ENCODE measurements around the gene RTN4IP1. TPM values are rescaled to one million over a fixed set of nuclear protein-coding genes. Genes with fewer than 3 reads are reported as not detected.

The RTN4IP1 gene
- total RNA-seq, 1 donor from 2014 or later = 17.0 TPM

DNA sequence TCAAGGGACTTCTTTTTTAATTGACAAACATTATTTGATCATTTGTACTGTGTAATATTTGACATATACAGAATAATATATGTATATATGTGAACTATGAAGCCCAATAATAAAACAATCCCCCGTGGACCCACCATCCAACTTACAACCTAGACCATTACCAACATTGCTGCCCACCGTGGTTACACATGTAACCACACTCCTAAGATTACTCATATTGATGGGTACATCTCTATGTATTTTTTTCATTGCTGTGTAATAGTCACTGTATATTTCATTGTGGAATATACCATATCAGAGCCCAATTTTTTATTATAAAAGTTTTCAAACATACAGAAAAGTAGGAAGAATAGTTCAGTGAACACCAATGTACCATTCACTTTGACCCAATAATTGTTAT is 94.3 kb downstream of the RTN4IP1 start:
- ATAC-seq = no peak
- intact Hi-C loops (cut with DNase I) = no loop called here
- DNase-seq (ENCODE audit: missing footprints) = no peak

- no peak for DNase-seq (ENCODE audit: missing footprints)
- no peak for ATAC-seq
- intact Hi-C loops (cut with DNase I) = no loop called here
Observed at GRCh38 chr6:106534564-106534982, 94.7 kb downstream of the RTN4IP1 start.

DNA sequence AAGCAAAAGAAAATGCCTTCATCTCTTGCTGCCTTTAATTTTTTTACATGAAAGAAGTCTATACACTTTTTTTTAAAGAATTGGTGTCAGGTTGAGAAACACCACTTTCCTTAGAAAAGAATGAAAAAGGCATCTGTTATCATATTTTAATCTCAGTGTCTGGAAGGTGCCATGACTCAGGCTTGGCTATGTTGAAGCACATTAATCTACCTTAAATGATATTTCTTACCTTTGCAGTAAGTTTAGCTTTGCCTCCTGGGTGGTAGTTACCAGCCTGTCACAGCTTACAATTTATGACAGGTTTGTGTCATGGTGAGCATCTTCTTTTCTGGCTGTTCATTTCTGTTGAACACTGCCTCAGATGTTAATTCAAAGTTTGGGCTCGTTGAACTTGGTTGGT is 95.3 kb downstream of the RTN4IP1 start:
- ATAC-seq (no peak), DNase-seq (ENCODE audit: missing footprints) (no peak)
- intact Hi-C loops (cut with DNase I) = no loop called here

GRCh38 chr6:106533054-106533453 is 96.2 kb downstream of the RTN4IP1 start:
- intact Hi-C loops (cut with DNase I) = no loop called here
- DNase-seq (ENCODE audit: missing footprints) (no peak), ATAC-seq (no peak)

DNA sequence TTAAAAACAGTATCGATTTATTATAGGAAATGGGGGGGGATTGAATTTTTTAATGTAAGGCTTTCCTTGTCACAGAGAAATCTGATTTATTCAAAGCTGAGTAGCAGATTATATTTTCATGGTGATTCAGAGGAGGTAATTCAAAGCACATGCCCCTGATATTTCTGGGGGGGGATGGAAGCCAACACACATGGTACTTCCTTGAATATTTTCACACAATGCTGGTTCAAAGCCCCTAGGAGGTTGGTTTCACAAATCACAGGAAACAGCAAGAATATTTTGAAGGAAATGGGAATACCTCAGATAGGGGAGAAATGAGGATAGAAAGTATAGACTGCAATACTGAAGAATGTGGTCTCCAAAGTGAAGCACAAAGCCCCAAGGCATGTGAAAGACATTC is 98.8 kb downstream of the RTN4IP1 start:
- ATAC-seq = no peak
- intact Hi-C loops (cut with DNase I) = no loop called here

GRCh38 chr6:106530026-106530425 is 99.3 kb downstream of the RTN4IP1 start:
- no peak for DNase-seq (ENCODE audit: missing footprints)
- no peak for ATAC-seq
- intact Hi-C loops (cut with DNase I) = no loop called here

More for the DNA sequence above, 98.8 kb downstream of the RTN4IP1 start:
- DNase-seq (ENCODE audit: missing footprints) = no peak

DNA sequence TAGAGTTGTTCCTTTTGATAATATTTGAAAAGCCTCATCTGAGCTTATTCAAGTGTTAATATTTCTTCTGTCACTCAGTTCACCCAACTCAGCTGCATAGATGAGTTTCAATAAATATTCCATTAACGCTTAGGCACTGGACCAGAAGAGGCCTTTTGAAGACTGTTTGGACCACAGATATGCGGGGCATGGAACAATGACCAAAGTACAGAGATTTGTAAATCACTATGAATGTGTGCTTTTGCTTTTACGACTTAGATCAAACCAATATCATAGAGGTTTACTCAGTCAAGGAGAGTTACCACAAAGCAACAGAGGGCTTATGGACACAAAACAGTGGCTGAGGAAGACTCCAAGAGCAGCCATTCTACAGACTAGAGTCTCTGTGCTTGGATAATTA is 99.9 kb downstream of the RTN4IP1 start:
- ATAC-seq (no peak), DNase-seq (ENCODE audit: missing footprints) (no peak)
- intact Hi-C loops (cut with DNase I) = no loop called here

- intact Hi-C loops (cut with DNase I) = no loop called here
- ATAC-seq (no peak), DNase-seq (ENCODE audit: missing footprints) (no peak)
Observed at GRCh38 chr6:106528521-106528920, 100.8 kb downstream of the RTN4IP1 start.

DNA sequence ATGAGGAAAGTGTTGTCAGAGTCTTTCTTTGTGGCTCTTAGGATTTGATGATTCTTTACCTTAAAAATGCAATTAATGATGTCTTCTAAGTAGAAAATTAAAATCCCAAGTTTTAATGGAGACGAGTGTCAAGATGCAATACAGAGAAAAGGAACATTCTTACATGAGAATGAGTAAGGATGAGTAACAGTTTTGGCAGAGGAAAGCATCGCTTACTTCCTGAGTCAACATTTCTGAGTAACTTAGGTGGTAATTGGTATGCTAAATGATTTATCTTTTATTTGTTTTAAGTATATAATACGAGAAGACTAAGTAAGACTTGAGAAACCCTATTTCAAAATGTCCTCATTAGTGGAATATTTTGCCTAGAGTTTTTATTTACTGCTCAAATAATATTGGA is 101.3 kb downstream of the RTN4IP1 start:
- no peak for ATAC-seq
- DNase-seq (ENCODE audit: missing footprints) = no peak
- intact Hi-C loops (cut with DNase I) = no loop called here

DNA sequence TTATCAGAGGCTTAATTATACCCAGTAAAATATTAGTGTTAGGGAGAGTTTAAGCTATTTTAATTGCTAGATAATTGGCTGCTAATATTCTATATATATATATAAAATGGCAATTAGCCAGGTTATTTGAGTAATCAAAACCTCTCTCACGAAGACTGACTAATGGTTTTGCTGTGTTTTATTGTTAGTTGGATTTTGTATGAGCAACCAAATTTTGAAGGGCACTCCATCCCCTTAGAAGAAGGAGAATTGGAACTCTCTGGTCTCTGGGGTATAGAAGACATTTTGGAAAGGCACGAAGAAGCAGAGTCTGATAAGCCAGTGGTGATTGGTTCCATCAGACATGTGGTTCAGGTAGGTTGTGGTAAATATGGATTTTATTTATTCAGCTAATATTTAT is 102.2 kb downstream of the RTN4IP1 start:
- ATAC-seq = no peak
- DNase-seq (ENCODE audit: missing footprints) = no peak
- intact Hi-C loops (cut with DNase I) = no loop called here

DNA sequence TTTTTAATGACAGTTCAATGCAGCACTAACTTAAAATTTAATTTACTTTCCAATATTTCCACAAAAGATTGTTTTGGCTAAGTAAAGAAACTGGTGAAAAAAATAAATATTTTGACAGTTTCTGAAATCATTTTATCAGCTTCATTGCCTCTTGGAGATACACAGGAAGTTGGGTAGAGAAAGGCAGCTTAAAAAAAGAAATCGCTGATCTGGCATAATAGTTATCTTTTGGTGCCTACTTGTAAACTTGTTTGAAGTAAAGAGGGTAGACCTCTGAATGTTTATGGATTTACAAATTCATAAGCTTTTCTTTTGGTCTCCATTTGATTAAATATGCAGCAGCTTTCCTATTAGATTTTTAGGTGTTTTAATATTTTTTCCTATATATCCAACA is 103.4 kb downstream of the RTN4IP1 start:
- no peak for ATAC-seq
- intact Hi-C loops (cut with DNase I) = no loop called here
- DNase-seq (ENCODE audit: missing footprints) = no peak

DNA sequence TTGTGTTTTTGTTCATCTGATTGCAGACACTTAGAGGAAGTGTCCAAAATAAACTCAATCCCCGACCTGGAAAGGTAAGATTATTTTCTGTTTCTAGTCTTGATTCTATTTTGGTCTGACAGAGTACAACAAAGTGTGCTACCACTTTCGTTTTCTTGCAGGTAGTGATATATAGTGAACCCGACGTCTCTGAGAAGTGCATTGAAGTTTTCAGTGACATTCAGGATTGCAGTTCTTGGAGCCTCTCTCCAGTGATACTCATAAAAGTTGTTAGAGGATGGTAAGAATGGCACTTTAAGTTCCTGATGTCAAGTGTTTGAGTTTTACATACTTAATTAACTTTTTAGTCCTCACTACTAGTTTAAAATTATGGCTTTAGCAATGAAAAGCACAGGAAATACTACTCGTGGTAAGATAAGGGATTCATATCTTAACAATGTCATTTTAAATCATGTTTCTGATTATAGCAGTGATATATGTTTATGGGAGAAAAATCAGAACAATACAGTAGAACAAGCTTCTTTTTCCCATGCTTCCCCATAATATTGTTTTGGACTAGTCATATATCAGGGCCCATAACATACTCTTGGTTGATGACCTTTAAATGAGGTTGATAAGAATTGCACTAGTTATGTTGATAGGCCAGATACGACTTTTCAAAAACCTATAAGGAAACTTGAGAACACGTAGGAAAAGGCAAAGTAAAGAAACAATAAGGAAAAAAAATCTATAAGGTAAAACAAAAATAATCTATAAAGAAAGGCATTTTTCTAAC is 104.0 kb downstream of the RTN4IP1 start:
- DNase-seq (ENCODE audit: missing footprints) (no peak), ATAC-seq (no peak)
- intact Hi-C loops (cut with DNase I) = no loop called here

GRCh38 chr6:106522562-106523250 is 106.6 kb downstream of the RTN4IP1 start:
- no peak for DNase-seq (ENCODE audit: missing footprints)
- intact Hi-C loops (cut with DNase I) = no loop called here
- no peak for ATAC-seq

Other genes with a start within 250 kb of the RTN4IP1 start
- gene QRSL1, start 80 bp upstream of the RTN4IP1 start, total RNA-seq = 22.0 TPM